Caco-2 (cell line): ENCODE data around the gene TNRC18. TPM values are rescaled to one million over a fixed set of nuclear protein-coding genes. Genes with fewer than 3 reads are reported as not detected.
"Not testable (repeated sequence)": the region's sequence is repeated elsewhere in the genome, so short reads cannot be mapped to it uniquely, and the experiment has no call there.

Source experiments
- BruUV-seq: library from RNA; stranded (reverse); fragments of 400-500 nt; replicated peaks from 2 replicates; lab custom pipeline; 2021; lab: Mats Ljungman, UMichigan
- CTCF ChIA-PET: fragments of 300-600 bp; sonication (Branson Sonifier 250); formaldehyde crosslinking; loops from one replicate; lab custom pipeline; 2022; ENCODE audit warnings: antibody characterized with exemption; lab: Charles Lee
- POLR2A ChIA-PET: fragments of 300-600 bp; sonication (Branson Sonifier 250); formaldehyde crosslinking; loops from one replicate; lab custom pipeline; 2022; ENCODE audit warnings: antibody characterized with exemption; lab: Charles Lee
- DNase-seq, 2 experiments: peaks; one replicate each; pipeline versions ENCODE4 v3.0.0 to v3.0.0-alpha.2; 2020 to 2022
- H3K27me3 ChIP-seq: replicated peaks from 2 replicates; pipeline ENCODE4 v1.6.0; 2011; ENCODE audit warnings: low read length; ENCODE audit not compliant: control insufficient read depth, insufficient read depth
- H3K36me3 ChIP-seq: 2 replicates; pipeline ENCODE4 v1.5.1; 2011; ENCODE audit warnings: low read length; ENCODE audit not compliant: control insufficient read depth, insufficient read depth
- H3K4me1 ChIP-seq: fragments of 250-450 bp; sonication (Bioruptor Pico); 2 replicates; pipeline ENCODE4 v1.5.1; 2020; ENCODE audit warnings: mild to moderate bottlenecking
- H3K4me3 ChIP-seq: 2 replicates; pipeline ENCODE4 v1.5.1; 2011; ENCODE audit warnings: low read depth, mild to moderate bottlenecking, control low read depth, low read length
- H3K9me3 ChIP-seq: fragments of 250-450 bp; sonication (Bioruptor Pico); 2 replicates; pipeline ENCODE4 v1.5.1; 2020; ENCODE audit warnings: mild to moderate bottlenecking, moderate library complexity
- H3K27ac Mint-ChIP-seq: one replicate; pipeline ENCODE4 v1.8.0; 2022; ENCODE audit warnings: mixed read lengths; ENCODE audit not compliant: unreplicated experiment
- H3K27me3 Mint-ChIP-seq: one replicate; pipeline ENCODE4 v1.8.0; 2022; ENCODE audit warnings: mixed read lengths; ENCODE audit not compliant: insufficient read depth, unreplicated experiment
- H3K36me3 Mint-ChIP-seq: one replicate; pipeline ENCODE4 v1.8.0; 2022; ENCODE audit warnings: mild to moderate bottlenecking, mixed read lengths; ENCODE audit not compliant: insufficient read depth, unreplicated experiment
- H3K4me1 Mint-ChIP-seq: one replicate; pipeline ENCODE4 v1.8.0; 2022; ENCODE audit warnings: low read depth, mixed read lengths; ENCODE audit not compliant: unreplicated experiment
- H3K4me3 Mint-ChIP-seq: one replicate; pipeline ENCODE4 v1.8.0; 2022; ENCODE audit warnings: mild to moderate bottlenecking, moderate library complexity, mixed read lengths; ENCODE audit not compliant: unreplicated experiment
- H3K9me3 Mint-ChIP-seq: one replicate; pipeline ENCODE4 v1.8.0; 2022; ENCODE audit warnings: mixed read lengths; ENCODE audit not compliant: unreplicated experiment
- CTCF ChIP-seq, 2 experiments: fragments of 200-600 bp in 1 of 2; IDR thresholded peaks; 1 replicate in 1 of 2; 2 replicates in 1 of 2; pipeline versions ENCODE4 v1.5.1 to v1.8.0; 2011 to 2022; ENCODE audit warnings: antibody characterized with exemption in 1 of 2, control low read depth in 1 of 2, inconsistent platforms in 1 of 2, low read depth in 1 of 2, low read length in 1 of 2, mild to moderate bottlenecking in 1 of 2, moderate library complexity in 1 of 2; ENCODE audit not compliant: insufficient read depth in 1 of 2, severe bottlenecking in 1 of 2, unreplicated experiment in 1 of 2
- intact Hi-C: fragments of 100-400 bp; cut with micrococcal nuclease; formaldehyde crosslinking; loops from one replicate; pipeline ENCODE4 v1.10.0; 2022; ENCODE audit not compliant: unreplicated experiment
- total RNA-seq: library from RNA; stranded (reverse); gene quantifications from 2 replicates; pipeline ENCODE4 v1.2.3, GENCODE V29; 2022

TNRC18 gene
- total RNA-seq, 1 experiment from 2014 or later = 75.6 TPM

- Mint-ChIP-seq H3K27me3 (no peaks in the 10 kb centered on the region), H3K4me3 (no peak overlapping the region), H3K4me1 (peaks cover 6% of the 10 kb centered on the region), H3K36me3 (peaks cover 81% of the 10 kb centered on the region), H3K27ac (no peak overlapping the region), H3K9me3 (no peaks in the 10 kb centered on the region)
- TF ChIP-seq CTCF (IDR thresholded peaks at IDR 0.05; ENCODE audit: insufficient read depth in 1 of 2, low read depth in 1 of 2, low read length in 1 of 2, severe bottlenecking in 1 of 2, unreplicated experiment in 1 of 2) = no peak
- H3K36me3 ChIP-seq = peaks cover 4% of the 10 kb centered on the region; the same call in 1 of the 2 replicates
- ChIA-PET CTCF (no interaction called here), POLR2A (no interaction called here)
- no peak for DNase-seq
- no peaks in the 10 kb centered on the region for H3K27me3 ChIP-seq
- no peaks in the 10 kb centered on the region; the same call in 1 of the 2 replicates for H3K4me1 ChIP-seq
- H3K9me3 ChIP-seq = no peaks in the 10 kb centered on the region
- BruUV-seq = TSS peak; percentile 58
- intact Hi-C loops = no loop called here
- H3K4me3 ChIP-seq = no peak overlapping the region
These were observed 52.9 kb downstream of the TNRC18 start for GRCh38 chr7:5370454-5371353.

DNA sequence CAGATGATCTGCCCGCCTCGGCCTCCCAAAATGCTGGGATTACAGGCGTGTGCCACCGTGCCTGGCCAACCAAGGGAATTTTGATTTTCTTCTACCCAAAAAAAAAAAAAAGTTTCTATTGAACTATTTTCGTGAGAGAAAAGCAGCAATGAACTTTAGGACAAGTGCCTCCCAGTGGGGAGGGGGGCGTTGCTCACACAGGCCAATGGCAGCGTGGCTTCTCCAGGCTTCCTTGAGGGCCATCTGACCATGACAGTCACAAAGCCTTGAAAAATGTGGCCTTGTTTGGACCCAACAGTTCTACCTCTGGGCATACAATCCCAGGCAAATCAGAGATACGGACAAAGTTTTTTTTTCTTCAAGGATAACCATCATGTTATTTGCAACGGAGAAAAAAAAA is 56.0 kb downstream of the TNRC18 start:
- H3K36me3 Mint-ChIP-seq = peaks cover 69% of the 10 kb centered on the region
- Histone ChIP-seq H3K9me3 (no peaks in the 10 kb centered on the region), H3K27me3 (no peaks in the 10 kb centered on the region), H3K4me3 (no peak overlapping the region), H3K36me3 (peaks cover 3% of the 10 kb centered on the region; the same call in 1 of the 2 replicates), H3K4me1 (no peaks in the 10 kb centered on the region; the same call in 1 of the 2 replicates)
- H3K27me3 Mint-ChIP-seq = no peaks in the 10 kb centered on the region
- intact Hi-C loops = loop anchor here (5.0 kb wide), 1 partner anchor 125 kb away; no protein-coding TSS in a partner anchor
- no TSS peak for BruUV-seq
- no peak for DNase-seq
- H3K27ac Mint-ChIP-seq = no peak overlapping the region
- no peak overlapping the region for H3K4me3 Mint-ChIP-seq
- POLR2A ChIA-PET = no interaction called here
- CTCF ChIA-PET = interaction anchor here (0.7 kb wide), 1 partner anchor 128 kb away, joined by 5 read pairs; no protein-coding TSS in a partner anchor
- TF ChIP-seq CTCF (IDR thresholded peaks at IDR 0.05; ENCODE audit: insufficient read depth in 1 of 2, low read depth in 1 of 2, low read length in 1 of 2, severe bottlenecking in 1 of 2, unreplicated experiment in 1 of 2) = no peak
- H3K4me1 Mint-ChIP-seq = peaks cover 6% of the 10 kb centered on the region
- H3K9me3 Mint-ChIP-seq = no peaks in the 10 kb centered on the region

DNA sequence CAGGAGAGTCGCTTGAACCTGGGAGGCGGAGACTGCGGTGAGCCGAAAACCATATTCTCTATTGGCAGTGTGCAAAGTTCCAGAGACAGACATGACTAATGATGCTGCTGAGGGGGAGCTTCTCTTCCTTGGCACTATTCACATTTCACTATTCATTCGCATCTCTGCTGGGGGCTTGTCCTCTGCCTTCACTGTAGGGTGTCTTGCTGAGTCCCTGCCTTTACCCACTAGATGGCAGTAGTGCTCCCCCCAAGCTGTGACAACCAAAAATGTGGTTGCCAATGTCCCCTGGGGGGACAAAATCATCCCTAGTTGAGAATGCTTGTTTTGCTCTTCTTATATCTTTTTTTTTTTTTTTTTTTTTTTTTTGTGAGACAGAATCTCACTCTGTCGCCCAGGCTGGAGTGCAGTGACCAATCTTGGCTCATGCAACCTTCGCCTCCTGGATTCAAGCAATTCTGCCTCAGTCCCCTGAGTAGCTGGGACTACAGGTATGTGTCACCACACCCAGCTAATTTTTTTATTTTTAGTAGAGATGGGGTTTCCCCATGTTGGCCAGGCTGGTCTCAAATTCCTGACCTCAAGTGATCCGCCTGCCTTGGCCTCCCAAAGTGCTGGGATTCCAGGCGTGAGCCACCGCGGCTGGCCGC is 57.5 kb downstream of the TNRC18 start:
- peaks cover 72% of the 10 kb centered on the region for H3K36me3 Mint-ChIP-seq
- H3K4me1 ChIP-seq, H3K27me3 Mint-ChIP-seq, H3K27ac Mint-ChIP-seq, H3K4me3 Mint-ChIP-seq, H3K4me3 ChIP-seq, BruUV-seq, H3K9me3 Mint-ChIP-seq, H3K9me3 ChIP-seq, H3K36me3 ChIP-seq, H3K27me3 ChIP-seq, H3K4me1 Mint-ChIP-seq: not testable (repeated sequence)
- peak; percentile 88 to 89 for TF ChIP-seq CTCF (IDR thresholded peaks at IDR 0.05; ENCODE audit: insufficient read depth in 1 of 2, low read depth in 1 of 2, low read length in 1 of 2, severe bottlenecking in 1 of 2, unreplicated experiment in 1 of 2)
- ChIA-PET POLR2A (interaction anchor here (0.5 kb wide), 1 partner anchor 127 kb away, joined by 6 read pairs; no protein-coding TSS in a partner anchor), CTCF (interaction anchor here (0.6 to 2.6 kb wide), 9 partner anchors 11 to 696 kb away, joined by 3 to 19 read pairs (median 5); no protein-coding TSS in a partner anchor)
- peak; percentile 77 to 83 for DNase-seq
- intact Hi-C loops = loop anchor here (1.0 to 5.0 kb wide), 2 partner anchors 84 to 124 kb away; no protein-coding TSS in a partner anchor
